ENCODE results near the gene TAF11L14. TPM values are rescaled to one million over a fixed set of nuclear protein-coding genes. Genes with fewer than 3 reads are reported as not detected.
"Not testable (repeated sequence)": the region's sequence is repeated elsewhere in the genome, so short reads cannot be mapped to it uniquely, and the experiment has no call there.

Gene TAF11L14
- total RNA-seq, 1 donor from 2014 or later: not detected

DNA sequence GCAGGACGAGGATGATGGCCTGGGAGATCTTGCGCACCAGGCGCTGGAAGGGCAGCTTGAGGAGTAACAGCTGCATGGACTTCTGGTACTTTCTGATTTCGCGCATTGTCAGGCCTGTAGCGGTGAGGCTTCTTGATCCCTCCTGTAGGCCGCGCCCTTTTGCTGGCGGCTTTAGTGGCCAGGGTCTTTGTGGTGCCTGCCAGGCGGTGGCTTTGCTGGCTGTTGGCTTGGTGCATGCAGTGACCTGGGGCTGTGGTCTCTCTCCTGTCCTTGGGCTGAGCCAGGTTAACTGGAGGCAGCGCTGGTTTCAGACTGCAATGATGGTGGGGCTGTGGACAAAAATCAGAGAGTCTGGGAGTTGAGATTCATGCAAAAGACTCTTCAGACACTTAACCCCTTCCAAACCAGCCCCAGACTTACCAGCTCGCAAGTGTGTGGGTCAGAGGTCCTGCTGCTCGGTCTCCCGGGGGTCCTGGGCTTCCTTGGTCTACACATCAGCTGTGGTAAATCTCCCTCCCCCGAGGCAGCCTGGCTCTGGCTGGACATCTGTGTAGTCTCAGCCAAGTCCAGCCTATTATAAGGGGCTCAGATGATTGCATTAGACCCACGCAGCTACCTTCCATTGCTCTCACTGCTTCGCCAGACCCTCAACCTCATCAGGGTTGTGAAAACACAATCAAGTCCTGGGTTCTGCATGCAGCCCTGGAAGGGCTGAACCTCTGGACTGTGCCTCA, 19.2 kb upstream of the TAF11L14 start:
- no peak overlapping the region for H3K4me3 Mint-ChIP-seq (ENCODE audit: unreplicated experiment)
- TF ChIP-seq, protein P1, sequence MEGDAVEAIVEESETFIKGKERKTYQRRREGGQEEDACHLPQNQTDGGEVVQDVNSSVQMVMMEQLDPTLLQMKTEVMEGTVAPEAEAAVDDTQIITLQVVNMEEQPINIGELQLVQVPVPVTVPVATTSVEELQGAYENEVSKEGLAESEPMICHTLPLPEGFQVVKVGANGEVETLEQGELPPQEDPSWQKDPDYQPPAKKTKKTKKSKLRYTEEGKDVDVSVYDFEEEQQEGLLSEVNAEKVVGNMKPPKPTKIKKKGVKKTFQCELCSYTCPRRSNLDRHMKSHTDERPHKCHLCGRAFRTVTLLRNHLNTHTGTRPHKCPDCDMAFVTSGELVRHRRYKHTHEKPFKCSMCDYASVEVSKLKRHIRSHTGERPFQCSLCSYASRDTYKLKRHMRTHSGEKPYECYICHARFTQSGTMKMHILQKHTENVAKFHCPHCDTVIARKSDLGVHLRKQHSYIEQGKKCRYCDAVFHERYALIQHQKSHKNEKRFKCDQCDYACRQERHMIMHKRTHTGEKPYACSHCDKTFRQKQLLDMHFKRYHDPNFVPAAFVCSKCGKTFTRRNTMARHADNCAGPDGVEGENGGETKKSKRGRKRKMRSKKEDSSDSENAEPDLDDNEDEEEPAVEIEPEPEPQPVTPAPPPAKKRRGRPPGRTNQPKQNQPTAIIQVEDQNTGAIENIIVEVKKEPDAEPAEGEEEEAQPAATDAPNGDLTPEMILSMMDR (IDR thresholded peaks at IDR 0.05; ENCODE audit: unreplicated experiment): no peak
- H3K9me3 Mint-ChIP-seq (ENCODE audit: unreplicated experiment): no peaks in the 10 kb centered on the region

DNA sequence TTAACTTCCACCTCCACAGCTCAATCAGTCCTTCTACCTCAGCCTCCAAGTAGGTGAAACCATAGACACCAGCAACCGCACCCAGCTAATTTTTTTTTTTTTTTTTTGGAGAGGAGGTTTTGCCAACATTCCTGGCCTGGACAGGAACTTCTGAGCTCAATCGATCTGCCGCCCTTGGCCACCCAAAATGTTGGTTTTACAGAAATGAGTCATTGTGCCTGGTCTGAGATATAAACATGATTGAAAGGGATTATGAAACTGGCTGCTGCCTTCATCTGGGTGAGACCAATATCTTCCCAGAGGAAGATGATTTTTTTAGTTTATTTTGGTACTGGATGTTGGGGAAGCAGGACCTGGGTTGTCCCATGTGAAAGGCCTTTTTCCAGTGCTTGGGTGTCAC, 14.9 kb upstream of the TAF11L14 start:
- H3K4me1 Mint-ChIP-seq (ENCODE audit: unreplicated experiment): no peaks in the 10 kb centered on the region
- DNase-seq (ENCODE audit: low spot score): no peak
- no peak overlapping the region for H3K4me3 Mint-ChIP-seq (ENCODE audit: unreplicated experiment)
- no peaks in the 10 kb centered on the region for H3K9me3 Mint-ChIP-seq (ENCODE audit: unreplicated experiment)
- H3K27ac Mint-ChIP-seq (ENCODE audit: unreplicated experiment): no peak overlapping the region
- TF ChIP-seq, protein P1 (IDR thresholded peaks at IDR 0.05; ENCODE audit: unreplicated experiment): no peak
- no peaks in the 10 kb centered on the region for H3K36me3 Mint-ChIP-seq (ENCODE audit: low read depth, unreplicated experiment)
- H3K27me3 Mint-ChIP-seq (ENCODE audit: unreplicated experiment): no peaks in the 10 kb centered on the region

More for the DNA sequence above, 19.2 kb upstream of the TAF11L14 start:
- Mint-ChIP-seq H3K27ac (ENCODE audit: unreplicated experiment) (no peak overlapping the region), H3K27me3 (ENCODE audit: unreplicated experiment) (no peaks in the 10 kb centered on the region), H3K4me1 (ENCODE audit: unreplicated experiment) (no peaks in the 10 kb centered on the region), H3K36me3 (ENCODE audit: low read depth, unreplicated experiment) (no peaks in the 10 kb centered on the region)
- no peak for DNase-seq (ENCODE audit: low spot score)

DNA sequence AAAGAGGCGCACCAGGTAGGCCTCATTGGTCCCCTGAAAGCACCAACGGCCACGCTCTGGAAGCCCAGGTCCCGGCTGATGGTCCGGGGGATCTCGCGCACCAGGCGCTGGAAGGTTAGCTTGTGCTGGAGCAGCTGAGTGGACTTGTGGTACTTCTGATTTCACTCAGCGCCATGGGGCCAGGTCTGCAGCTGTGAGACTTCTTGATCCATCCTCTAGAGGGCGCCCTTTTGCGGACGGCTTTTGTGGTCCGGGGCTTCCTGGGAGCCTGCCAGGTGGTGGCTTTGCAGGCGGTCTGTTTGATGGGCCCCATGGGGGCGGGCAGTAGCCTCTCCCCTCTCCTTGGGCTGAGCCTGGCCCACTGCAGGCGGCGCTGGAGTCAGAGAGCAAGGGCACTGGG, 13.6 kb upstream of the TAF11L14 start:
- no peak for DNase-seq (ENCODE audit: low spot score)
- no peaks in the 10 kb centered on the region for H3K27me3 Mint-ChIP-seq (ENCODE audit: unreplicated experiment)
- no peaks in the 10 kb centered on the region for H3K4me1 Mint-ChIP-seq (ENCODE audit: unreplicated experiment)
- H3K27ac Mint-ChIP-seq (ENCODE audit: unreplicated experiment): no peak overlapping the region
- no peaks in the 10 kb centered on the region for H3K9me3 Mint-ChIP-seq (ENCODE audit: unreplicated experiment)
- H3K36me3 Mint-ChIP-seq (ENCODE audit: low read depth, unreplicated experiment): no peaks in the 10 kb centered on the region
- H3K4me3 Mint-ChIP-seq (ENCODE audit: unreplicated experiment): no peak overlapping the region
- TF ChIP-seq, protein P1 (IDR thresholded peaks at IDR 0.05; ENCODE audit: unreplicated experiment): peak; percentile 61

DNA sequence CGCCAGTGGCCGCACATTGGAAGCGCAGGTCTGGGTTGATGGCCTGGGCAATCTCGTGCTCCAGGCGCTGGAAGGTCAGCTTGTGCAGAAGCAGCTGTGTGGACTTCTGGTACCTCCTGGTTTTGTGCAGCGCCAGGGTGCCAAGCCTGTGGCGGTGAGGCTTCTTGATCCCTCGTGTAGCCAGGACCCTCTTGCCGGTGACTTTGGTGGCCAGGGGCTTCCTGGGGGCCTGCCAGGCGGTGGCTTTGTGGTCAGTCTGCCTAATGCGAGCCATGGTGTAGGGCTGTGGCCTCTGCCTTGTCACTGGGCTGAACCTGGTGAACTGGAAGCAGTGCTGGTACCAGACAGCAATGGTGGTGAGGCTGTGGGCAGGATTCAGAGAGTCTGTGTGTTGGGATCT, 8.6 kb upstream of the TAF11L14 start:
- Mint-ChIP-seq H3K4me3 (ENCODE audit: unreplicated experiment) (no peak overlapping the region), H3K27ac (ENCODE audit: unreplicated experiment) (no peak overlapping the region), H3K36me3 (ENCODE audit: low read depth, unreplicated experiment) (no peaks in the 10 kb centered on the region), H3K9me3 (ENCODE audit: unreplicated experiment) (no peaks in the 10 kb centered on the region), H3K4me1 (ENCODE audit: unreplicated experiment) (no peaks in the 10 kb centered on the region), H3K27me3 (ENCODE audit: unreplicated experiment) (no peaks in the 10 kb centered on the region)
- TF ChIP-seq, protein P1 (IDR thresholded peaks at IDR 0.05; ENCODE audit: unreplicated experiment): no peak
- no peak for DNase-seq (ENCODE audit: low spot score)

DNA sequence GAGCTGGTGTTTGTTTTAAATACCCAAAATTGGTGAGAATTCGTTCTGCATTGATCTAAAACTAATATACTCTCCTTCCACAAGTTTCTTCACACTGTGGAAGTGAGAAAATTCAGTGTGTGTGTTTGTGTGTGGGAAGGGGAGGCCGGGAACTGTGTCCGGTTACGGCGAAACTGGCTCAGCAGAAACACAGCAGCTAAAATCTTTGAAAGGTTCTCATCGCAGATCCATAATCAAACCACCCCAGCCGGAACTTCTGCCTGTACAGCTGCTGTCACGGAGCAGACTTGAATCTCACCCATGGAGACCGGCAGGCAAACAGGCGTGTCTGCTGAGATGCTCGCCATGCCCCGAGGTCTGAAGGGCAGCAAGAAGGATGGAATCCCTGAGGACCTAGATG, 2.5 kb upstream of the TAF11L14 start, which contains the start of gene TAF11L13:
Gene TAF11L13, plus strand, starts transcription at position 301 of the 400 bp plus-strand sequence.
- H3K4me3 Mint-ChIP-seq (ENCODE audit: unreplicated experiment); H3K27me3 Mint-ChIP-seq (ENCODE audit: unreplicated experiment); H3K27ac Mint-ChIP-seq (ENCODE audit: unreplicated experiment): not testable (repeated sequence)

DNA sequence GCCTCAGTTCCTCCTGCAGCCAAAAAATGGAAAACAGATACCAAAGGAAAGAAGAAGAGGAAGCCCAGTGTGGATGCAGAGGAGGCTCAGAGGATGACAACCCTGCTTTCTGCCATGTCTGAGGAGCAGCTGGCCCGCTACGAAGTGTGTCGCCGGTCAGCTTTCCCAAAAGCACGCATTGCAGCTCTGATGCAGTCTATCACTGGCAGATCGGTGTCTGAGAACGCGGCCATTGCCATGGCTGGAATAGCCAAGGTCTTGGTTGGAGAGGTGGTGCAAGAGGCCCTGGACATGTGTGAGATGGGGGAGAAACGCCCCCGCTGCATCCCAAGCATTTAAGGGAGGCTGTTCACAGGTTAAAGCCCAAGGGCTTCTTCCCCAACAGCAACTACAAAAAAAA, 15.0 kb downstream of the TAF11L14 start:
- H3K27ac Mint-ChIP-seq (ENCODE audit: unreplicated experiment); H3K9me3 Mint-ChIP-seq (ENCODE audit: unreplicated experiment); H3K36me3 Mint-ChIP-seq (ENCODE audit: low read depth, unreplicated experiment); DNase-seq (ENCODE audit: low spot score); H3K4me3 Mint-ChIP-seq (ENCODE audit: unreplicated experiment); H3K27me3 Mint-ChIP-seq (ENCODE audit: unreplicated experiment); H3K4me1 Mint-ChIP-seq (ENCODE audit: unreplicated experiment): not testable (repeated sequence)

More for the DNA sequence above, 2.5 kb upstream of the TAF11L14 start, which contains the start of gene TAF11L13:
- not testable (repeated sequence) for DNase-seq (ENCODE audit: low spot score); H3K4me1 Mint-ChIP-seq (ENCODE audit: unreplicated experiment); H3K36me3 Mint-ChIP-seq (ENCODE audit: low read depth, unreplicated experiment); H3K9me3 Mint-ChIP-seq (ENCODE audit: unreplicated experiment)

DNA sequence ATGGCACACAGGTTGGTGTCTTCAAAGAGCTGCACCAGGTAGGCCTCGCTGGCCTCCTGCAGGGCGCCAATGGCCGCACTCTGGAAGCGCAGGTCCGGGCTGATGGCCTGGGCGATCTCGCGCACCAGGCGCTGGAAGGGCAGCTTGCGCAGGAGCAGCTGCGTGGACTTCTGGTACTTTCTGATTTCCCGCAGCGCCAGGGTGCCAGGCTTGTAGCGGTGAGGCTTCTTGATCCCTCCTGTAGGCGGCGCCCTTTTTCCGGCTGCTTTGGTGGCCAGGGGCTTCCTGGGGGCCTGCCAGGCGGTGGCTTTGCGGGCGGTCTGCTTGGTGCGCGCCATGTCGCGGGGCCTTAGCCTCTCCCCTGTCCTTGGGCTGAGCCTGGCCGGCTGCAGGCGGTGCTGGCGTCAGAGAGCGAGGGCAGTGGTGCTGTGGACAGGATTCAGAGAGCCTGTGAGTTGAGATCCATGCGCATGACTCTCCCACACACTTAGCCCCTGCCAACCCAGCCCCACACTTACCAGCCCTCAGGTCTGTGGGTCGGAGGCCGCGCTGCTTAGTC, 21.0 kb downstream of the TAF11L14 start:
- DNase-seq (ENCODE audit: low spot score); H3K27me3 Mint-ChIP-seq (ENCODE audit: unreplicated experiment); H3K27ac Mint-ChIP-seq (ENCODE audit: unreplicated experiment); H3K4me3 Mint-ChIP-seq (ENCODE audit: unreplicated experiment); H3K36me3 Mint-ChIP-seq (ENCODE audit: low read depth, unreplicated experiment); H3K4me1 Mint-ChIP-seq (ENCODE audit: unreplicated experiment); H3K9me3 Mint-ChIP-seq (ENCODE audit: unreplicated experiment): not testable (repeated sequence)
